HG03025 (cell line): ENCODE data around the gene AIM2.
"Not testable (repeated sequence)": the region's sequence is repeated elsewhere in the genome, so short reads cannot be mapped to it uniquely, and the experiment has no call there.

Experiments used
- ATAC-seq: cut with Tn5 transposase; IDR thresholded peaks from one replicate; pipeline ENCODE4 v1.9.1; 2021; ENCODE audit warnings: mild to moderate bottlenecking, moderate library complexity; ENCODE audit not compliant: unreplicated experiment, low FRiP score

AIM2 gene, protein sequence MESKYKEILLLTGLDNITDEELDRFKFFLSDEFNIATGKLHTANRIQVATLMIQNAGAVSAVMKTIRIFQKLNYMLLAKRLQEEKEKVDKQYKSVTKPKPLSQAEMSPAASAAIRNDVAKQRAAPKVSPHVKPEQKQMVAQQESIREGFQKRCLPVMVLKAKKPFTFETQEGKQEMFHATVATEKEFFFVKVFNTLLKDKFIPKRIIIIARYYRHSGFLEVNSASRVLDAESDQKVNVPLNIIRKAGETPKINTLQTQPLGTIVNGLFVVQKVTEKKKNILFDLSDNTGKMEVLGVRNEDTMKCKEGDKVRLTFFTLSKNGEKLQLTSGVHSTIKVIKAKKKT

GRCh38 chr1:159076438-159077119 lies at the start of gene AIM2:
Gene AIM2 (minus strand): TSS chr1:159076766. CDS start chr1:159073499, 3,267 bp downstream.
- peak; percentile 83 for ATAC-seq

GRCh38 chr1:159123587-159123986 lies 47.0 kb upstream of the AIM2 start:
- no peak for ATAC-seq

DNA sequence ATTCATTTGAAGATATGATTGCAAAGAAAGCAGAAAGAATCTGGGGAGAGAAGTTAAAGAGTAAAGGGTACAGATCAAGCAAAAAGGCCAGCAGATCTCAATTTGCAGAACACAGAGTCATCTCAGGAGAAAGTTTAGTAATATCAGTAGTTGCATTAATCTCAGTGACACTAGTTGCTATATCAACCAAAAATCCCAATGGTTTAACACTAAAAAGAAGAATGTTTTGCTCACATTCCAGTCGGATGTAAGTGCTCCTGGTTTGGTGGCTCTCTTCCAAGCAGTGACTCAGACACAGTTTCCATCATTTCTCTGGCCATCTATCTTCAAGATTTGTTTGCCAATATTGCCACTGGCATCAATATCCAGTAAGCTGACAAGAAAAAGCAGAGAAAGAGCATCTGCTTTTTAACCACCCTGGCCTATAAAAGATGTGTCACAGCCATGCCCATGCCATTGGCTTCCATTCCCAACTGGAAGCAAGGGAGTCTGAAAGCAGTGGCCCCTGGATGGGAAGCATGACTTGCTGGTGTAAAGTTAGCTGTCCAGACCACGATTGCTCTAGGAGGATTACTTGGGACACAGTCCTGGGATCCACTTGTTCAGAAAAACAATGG lies 45.5 kb upstream of the AIM2 start:
- no peak for ATAC-seq

- no peak for ATAC-seq
These were observed 45.0 kb upstream of the AIM2 start for GRCh38 chr1:159121526-159121925.

- no peak for ATAC-seq
These were observed 43.8 kb upstream of the AIM2 start for GRCh38 chr1:159120317-159120716.

DNA sequence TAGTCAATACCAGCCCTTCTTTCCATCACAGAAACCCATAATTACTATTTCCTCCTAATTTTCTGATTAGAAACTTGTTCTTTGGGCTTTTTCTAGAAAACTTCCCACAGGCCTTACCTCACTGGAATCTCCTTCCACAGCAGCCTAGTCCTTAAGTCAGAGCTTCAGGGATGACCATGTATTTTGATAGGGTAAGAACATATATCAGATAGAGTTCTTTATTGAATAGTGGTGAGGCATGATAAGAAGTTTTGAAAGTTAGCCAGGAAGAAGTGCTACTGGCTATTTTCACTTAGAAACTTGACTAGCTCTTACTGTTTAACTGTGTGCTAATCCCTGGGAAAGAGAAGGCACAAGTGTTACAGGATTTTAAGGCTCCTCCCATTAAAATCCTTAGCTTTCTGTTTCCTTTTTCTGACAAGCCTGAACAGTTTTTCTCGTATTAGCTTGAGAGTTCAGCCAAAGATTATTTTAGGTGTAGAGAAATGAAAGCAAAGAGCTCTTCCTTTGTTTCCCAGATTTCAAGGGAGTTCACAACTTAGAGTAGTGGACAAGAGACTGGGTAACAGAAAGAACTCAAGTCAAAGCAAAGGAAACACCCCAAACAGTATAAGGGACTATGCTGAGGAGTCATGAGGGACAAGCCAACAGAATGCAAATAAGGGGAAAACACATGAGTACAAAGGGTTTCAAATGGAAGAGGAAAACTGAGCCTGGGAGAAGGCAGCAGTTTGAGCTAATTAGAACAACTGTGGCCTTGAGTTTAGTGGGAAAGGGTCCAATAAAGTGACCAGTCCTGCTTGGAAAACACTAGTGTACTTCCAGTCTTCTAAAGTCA lies 37.2 kb upstream of the AIM2 start:
- no peak for ATAC-seq

DNA sequence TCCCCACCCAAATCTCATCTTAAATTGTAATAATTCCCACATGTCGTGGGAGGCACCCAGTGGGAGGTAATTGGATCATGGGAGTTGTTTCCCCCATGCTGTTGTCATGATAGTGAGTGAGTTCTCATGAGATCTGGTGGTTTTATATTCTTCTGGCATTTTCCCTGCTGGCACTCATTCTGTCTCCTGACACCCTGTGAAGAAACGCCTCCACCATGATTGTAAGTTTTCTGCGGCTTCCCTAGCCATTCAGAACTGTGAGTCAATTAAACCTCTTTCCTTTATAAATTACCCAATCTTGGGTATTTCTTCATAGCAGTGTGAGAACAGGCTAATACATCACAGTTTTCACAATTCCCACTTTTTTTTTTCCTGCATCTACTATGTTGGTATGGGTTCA lies 26.5 kb upstream of the AIM2 start:
- ATAC-seq, result not testable (repeated sequence)

DNA sequence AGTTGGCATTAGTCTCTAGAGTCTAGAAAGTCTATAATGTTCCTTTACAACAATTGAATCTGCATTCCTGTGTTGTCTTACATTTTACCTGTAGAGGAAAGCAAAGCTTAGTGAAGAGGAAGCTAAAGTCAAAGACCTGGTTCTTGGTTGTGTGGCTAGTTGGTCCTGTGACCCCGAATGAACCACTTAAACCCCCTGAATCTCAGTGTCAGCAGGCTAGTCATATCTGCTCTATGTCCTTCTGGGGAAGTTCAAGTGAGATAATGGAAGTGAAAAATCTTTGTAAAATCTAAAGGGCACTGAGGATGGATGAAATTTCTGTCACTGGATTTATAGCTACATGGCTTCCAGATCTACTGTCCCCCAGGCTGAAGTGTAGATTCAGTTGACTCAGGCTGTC lies 24.0 kb upstream of the AIM2 start:
- ATAC-seq, result no peak

DNA sequence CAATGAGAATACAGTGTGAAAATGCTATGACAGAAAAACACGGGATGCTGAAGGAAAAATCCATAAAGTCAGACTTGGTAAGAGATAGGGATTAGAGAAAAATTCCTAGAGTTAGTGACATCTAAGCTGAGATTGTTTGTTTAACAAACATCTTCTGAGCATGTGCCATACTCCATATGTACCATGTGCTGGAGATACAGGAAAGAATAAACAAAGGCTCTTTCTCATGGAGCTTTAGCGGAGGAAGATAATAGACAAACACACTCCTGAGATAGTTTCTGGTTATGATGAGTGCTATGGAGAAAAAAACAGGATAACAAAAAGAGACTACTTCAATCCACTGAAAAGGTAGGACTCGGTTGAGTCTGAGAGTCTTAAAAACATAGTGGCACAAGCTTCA lies 22.0 kb upstream of the AIM2 start:
- no peak for ATAC-seq

DNA sequence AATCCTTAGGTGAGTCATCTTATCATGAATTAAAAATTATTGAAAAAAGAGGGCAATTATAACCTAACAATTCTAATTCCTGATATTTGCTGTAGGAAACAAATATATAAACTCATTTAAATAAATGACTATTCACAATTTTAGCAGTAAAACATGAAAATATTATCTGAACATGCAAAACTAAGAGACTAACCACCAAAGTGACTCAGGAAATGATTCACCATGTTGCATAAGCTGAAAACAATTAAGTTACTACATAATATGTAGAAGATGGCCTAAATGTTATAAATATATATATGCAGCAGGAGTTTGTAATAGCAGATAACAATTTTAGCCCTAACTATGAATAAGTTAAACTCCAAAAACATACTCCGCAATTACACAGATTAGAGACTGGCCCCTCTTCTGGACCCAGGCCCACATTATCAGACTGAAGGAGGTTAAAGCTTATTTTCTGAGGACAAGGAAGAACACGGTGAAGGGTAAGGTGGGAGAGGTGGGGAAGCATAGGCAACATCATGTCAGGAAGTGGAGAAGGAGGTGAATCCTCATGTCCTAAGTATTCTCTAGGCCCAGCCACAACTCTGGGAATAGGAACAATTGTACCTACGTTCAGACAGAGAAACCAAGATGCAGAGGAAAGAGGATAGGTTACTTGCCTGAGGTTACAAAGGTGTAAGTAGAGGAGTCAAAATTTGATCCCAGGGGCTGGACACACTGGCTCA lies 15.6 kb upstream of the AIM2 start:
- no peak for ATAC-seq

GRCh38 chr1:159091607-159092031 lies 15.1 kb upstream of the AIM2 start:
- ATAC-seq, result no peak

GRCh38 chr1:159091180-159091560 lies 14.6 kb upstream of the AIM2 start:
- ATAC-seq, result no peak

DNA sequence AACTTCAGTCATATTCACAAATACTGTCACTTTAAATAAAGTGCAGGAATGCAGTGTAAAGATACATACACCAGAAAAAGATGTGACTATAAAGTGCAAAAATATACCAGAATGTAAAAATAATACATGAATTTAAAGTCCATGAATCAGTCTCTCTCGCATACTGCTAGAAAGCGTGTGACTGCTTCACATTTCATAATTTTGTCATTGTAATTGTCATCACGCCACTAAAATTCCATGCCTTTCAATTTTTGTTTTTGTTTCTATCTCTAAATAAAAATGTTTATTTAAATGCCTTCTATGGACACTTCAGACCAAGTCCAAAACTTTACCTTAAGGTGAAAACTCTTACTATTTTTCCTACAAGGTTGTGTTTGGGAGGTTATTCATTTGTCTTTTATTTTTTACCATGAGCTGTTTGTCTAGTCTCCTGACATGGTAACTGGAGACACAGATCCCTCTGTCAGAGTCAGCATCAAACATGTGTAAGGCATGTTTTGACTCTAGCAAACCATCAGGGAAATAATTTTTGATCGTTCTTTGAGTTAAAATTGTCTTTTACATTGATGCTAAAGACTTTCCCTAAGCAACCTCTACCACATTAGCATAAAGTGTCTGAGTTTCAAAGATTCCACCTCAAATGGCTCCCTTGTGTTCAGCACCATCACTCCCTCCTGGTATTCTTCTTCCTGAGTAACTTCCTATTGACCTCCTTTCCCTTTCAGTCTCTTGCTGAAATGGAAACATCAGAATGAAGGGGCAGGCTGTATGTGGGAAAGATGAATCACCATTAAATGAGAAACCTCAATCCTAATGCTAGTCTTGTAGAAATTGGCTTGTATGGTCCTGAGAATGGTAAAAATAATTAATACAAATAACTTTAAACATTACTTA lies 14.0 kb upstream of the AIM2 start:
- ATAC-seq, result no peak

GRCh38 chr1:159089184-159089791 lies 12.7 kb upstream of the AIM2 start:
- ATAC-seq, result no peak

GRCh38 chr1:159088546-159089183 lies 12.1 kb upstream of the AIM2 start:
- peak; percentile 50 for ATAC-seq

DNA sequence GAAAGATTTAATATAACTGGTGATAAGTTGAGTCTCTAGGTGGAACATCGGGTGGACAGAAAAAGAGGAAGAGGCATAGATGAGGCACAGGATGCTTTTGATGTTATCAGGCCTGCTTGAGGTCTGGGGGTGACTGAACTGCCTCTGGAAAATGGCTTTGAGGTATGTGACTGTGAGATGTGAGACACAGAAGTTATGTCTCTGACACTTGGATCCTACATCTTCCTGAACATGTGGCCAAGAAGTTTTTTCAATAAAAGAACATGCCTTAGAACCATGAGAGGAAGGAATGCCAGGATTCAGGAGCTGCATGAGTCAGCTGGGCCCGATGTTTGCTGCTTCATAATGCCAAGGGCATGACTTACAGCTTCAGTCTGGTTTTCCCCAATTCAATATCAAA lies 11.5 kb upstream of the AIM2 start:
- no peak for ATAC-seq

DNA sequence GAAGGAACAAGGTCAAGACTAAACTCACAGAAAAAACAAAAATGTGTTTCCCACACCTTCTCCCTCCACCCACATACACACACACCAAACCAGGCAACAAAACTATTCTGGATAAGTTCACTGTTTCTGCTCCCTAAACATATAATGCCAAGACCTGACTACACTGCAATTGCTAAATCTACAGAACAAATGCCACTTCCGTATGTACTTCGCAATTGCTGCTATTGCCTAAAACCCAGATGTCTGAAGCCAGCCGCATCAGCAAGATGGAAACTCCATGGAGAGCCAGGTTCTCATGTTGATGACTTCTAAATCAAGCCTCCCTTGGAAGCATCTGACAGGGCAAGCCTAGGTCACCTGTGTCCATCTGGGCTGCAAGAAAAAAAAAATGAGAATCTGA lies 8.3 kb upstream of the AIM2 start:
- ATAC-seq, result no peak

DNA sequence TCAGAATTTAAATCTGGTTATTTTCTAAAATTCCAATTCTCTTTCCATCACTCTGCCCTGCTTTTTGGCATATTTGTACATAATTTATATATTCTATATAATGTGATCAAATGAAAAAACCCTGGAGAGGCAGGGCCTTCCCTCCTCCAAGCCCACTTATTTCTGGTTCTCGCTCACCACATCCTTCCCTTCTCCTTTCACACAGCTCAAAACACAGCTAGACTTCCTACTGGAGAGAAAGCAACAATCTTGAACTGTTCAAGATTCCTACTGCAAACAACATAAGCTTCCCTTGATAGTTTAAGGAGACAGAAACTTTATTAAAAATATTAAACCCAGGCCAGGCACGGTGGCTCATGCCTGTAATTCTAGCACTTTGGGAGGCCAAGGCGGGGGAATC lies 7.6 kb upstream of the AIM2 start:
- ATAC-seq, result no peak
